NCI-H187 treated with DMSO at 0.1 percent for 48 hours (cell line): ENCODE measurements around the gene MPC2.
"Not testable (repeated sequence)": the region's sequence is repeated elsewhere in the genome, so short reads cannot be mapped to it uniquely, and the experiment has no call there.

Experiments used
- DNase-seq: peaks from one replicate; lab custom pipeline; 2025; lab: John Stamatoyannopoulos, UW

The MPC2 gene

GRCh38 chr1:167904652-167905130 is 32.2 kb downstream of the MPC2 start:
- peak; percentile 91 for DNase-seq

GRCh38 chr1:167900907-167901306 is 36.0 kb downstream of the MPC2 start:
- DNase-seq: no peak

- DNase-seq: no peak
These were observed 37.6 kb downstream of the MPC2 start for GRCh38 chr1:167899253-167899681.

GRCh38 chr1:167898578-167899222 is 38.2 kb downstream of the MPC2 start:
- no peak for DNase-seq

- DNase-seq: no peak
These were observed 43.1 kb downstream of the MPC2 start for GRCh38 chr1:167893798-167894197.

GRCh38 chr1:167890400-167890799 is 46.5 kb downstream of the MPC2 start:
- DNase-seq: no peak

GRCh38 chr1:167887187-167887586 is 49.7 kb downstream of the MPC2 start:
- DNase-seq: not testable (repeated sequence)

GRCh38 chr1:167882376-167882775 is 54.5 kb downstream of the MPC2 start:
- no peak for DNase-seq

- DNase-seq: no peak
These were observed 55.1 kb downstream of the MPC2 start for GRCh38 chr1:167881786-167882185.

- DNase-seq: no peak
These were observed 55.8 kb downstream of the MPC2 start for GRCh38 chr1:167881069-167881468.

- no peak for DNase-seq
These were observed 56.3 kb downstream of the MPC2 start for GRCh38 chr1:167880580-167881021.

- DNase-seq: no peak
These were observed 57.4 kb downstream of the MPC2 start for GRCh38 chr1:167879508-167879907.

- DNase-seq: no peak
These were observed 58.3 kb downstream of the MPC2 start for GRCh38 chr1:167878372-167879160.

GRCh38 chr1:167876597-167877175 is 60.2 kb downstream of the MPC2 start:
- DNase-seq: no peak

- DNase-seq: no peak
These were observed 65.5 kb downstream of the MPC2 start for GRCh38 chr1:167871331-167871730.

- not testable (repeated sequence) for DNase-seq
These were observed 67.5 kb downstream of the MPC2 start for GRCh38 chr1:167869157-167870001.

GRCh38 chr1:167866739-167867414 is 70.0 kb downstream of the MPC2 start:
- not testable (repeated sequence) for DNase-seq
